Stimulated activated CD8-positive, alpha-beta memory T cell treated with anti-CD3 and anti-CD28 coated beads, Interleukin-15, amount 100 ng/mL, for 24 hours (primary cell): Measurements from ENCODE around the gene KIF12.
"Not testable (repeated sequence)": the region's sequence is repeated elsewhere in the genome, so short reads cannot be mapped to it uniquely, and the experiment has no call there.

Experiments
- DNase-seq: peaks from one replicate; pipeline ENCODE4 v3.0.0-alpha.2; 2020; ENCODE audit warnings: low read depth

Gene KIF12

DNA sequence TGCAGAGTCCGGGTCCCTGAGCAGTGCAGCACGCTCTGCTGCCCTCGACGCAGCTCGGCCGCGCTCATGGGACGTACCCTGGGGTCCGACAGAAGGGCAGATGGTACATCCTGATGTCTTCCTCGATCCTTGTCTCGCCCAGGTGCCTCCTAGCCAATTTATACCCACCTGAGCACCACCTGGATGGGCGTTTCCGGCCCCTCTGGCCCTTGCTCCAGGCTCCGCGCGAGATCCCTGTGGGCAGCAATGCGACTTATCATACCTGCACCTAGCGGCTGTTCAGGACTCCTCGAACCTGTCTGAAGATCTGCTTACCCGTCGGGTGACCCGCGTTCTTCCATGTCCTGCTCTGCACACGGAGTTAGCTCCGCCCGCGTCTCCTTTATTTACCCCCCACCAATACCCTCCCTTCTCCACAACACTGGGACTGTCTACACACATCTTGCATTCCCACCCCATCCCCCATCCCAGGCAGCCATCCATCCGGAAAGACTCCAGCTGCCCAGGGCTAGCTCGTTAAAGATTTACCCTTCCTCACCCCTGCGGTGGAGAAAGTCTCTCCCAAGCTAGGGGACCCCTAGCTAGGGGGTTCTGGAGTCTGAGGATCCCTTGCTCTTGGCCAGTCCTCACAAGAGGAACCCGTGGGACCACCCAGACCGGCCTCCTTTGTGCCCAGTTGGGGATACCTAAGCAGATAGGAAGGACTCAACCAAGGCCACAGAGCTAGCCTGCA, at the start of gene KIF12:
KIF12 (minus strand) TSS at position 357 of the 733 bp plus-strand sequence; CDS start at position 341, 16 bp downstream.
- no peak for DNase-seq

DNA sequence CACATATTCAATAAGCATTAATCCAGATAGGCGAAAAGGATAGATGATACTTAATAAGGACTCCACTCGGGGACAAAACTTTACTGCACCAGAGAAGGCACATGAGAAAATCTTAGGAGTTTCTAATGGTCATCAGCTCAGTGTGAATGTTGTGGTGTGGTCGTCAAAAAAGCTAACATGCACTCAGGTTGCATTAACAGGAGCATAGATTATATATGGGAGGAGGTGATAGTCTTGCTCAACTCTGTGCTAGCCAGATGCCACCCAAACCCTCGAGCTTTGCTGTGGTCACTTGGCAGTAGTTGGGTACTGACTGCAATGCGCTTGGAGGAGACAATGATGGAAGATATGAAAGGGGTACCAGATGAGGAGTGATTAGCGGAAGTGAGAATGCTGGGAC, 47.6 kb upstream of the KIF12 start:
- no peak for DNase-seq

DNA sequence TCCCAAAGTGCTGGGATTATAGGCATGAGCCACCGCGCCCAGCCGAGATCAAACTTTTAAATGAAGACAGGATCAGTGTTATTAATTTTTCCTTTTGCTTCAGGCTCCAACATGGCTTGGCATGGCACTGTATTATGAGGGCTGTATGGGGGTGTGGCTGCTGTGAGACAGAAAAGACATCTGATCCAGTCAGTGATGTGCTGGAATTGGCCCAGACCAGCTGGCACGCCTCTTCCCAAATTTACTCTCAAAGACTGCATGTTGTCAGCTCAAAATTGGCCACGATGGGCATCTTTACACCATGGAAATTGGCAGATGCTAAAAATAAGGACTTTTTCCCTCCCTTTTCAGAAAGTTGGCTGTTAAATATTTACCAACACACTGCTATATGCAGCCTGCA, 44.1 kb upstream of the KIF12 start:
- no peak for DNase-seq

DNA sequence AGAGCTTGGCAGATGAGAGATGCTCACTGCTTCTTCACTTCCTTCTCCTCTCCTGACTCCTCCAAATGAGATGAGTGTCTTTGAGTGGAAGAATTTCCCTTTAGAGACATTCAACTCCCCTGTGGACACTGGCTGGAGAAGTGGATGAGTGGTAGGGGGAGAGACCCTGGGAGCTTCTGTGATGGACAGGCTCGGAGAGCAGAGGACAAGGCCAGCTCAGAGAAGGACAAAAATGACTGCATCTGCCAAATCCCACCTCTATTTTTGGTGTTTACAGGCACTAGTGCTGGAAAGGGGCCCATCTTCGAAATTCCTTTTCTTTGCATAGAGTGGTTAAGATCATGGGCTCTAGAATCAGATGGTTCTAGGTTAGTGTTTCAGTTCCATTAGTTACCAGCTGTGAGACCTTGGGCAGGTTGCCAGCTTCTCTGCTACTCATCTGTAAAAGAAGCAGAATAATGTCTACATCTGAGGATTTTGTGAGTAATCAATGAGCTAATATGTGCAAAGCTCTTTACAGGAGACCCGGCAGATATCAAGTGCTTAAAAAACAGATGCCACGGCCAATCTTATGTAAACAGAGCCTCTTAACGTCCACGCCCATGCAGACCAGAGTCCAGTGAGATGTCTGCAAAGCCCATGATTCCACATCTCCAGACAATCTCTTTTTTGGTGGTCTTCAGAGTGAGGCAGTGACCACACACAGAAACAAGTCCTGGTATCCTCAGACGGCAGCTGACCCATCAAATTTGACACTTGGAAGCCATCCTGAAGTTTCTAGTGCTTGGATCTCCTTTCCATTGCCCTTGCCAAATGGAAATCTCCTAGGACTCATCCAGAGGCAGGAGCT, 42.7 kb upstream of the KIF12 start:
- DNase-seq: no peak

DNA sequence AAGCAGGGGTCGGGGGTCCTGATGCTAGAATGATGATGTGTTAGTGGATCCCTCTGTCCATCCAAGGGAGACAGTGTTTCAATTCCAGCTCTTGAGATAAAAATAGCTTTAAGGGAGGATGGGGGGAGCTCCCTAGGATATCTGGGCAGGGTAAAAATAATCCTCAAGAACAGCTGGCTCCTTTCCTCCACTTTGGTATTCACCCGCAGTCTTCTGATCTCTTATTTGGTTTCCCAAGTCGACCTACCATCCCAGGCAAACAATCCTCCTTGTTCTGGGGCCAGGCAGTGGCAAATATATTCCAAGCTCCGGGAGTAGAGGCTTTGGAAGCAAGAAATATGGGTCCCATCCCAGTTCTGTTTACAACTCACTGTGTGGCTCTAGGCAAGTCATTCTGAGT, 41.8 kb upstream of the KIF12 start:
- no peak for DNase-seq

GRCh38 chr9:114140401-114140800, 41.3 kb upstream of the KIF12 start:
- no peak for DNase-seq

DNA sequence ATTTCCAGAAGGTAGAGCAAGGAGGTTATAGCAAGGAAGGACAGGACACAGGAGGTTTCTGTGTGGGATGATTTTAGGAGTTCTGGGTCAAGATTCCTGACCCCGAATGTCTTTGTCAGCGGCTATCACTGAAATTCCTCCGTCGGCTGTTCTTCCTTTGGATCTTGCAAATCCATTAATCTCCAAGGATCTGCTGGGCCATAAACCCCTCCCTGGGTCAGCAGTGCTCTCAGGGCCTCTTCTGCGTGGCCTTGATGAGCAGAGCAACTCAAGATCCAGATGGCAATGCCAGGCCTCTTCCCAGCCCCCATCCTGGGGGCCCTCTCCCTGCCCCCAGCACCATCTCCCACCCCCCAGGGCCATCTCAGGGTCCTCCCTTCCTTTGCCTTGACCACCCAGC, 40.0 kb upstream of the KIF12 start:
- DNase-seq: no peak

DNA sequence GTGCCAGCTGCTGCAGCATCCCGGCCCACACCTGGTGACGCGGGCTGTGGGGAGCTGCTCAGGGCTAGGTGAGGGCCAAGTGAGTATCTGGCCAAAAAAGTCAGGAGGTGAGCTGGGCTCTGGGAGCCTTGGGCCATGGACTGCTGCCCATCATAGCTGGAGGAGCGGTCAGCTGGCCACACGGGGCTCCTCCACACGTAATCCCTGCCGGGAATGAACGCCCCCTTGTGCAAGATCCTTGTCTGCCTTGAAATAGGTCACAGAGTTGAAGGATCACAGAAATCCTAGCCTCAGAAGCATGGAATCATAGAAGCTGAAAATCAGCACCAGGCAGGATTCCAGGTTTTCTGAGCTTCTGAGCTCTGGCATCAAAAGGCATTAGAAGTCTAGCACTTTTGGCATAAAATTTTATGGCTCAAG, 39.5 kb upstream of the KIF12 start:
- DNase-seq: no peak

- no peak for DNase-seq
Observed at GRCh38 chr9:114137831-114138230, 38.7 kb upstream of the KIF12 start.

GRCh38 chr9:114134827-114135396, 35.8 kb upstream of the KIF12 start:
- DNase-seq: no peak

- DNase-seq: no peak
Observed at GRCh38 chr9:114132550-114132918, 33.4 kb upstream of the KIF12 start.

GRCh38 chr9:114131808-114132549, 32.9 kb upstream of the KIF12 start:
- no peak for DNase-seq

DNA sequence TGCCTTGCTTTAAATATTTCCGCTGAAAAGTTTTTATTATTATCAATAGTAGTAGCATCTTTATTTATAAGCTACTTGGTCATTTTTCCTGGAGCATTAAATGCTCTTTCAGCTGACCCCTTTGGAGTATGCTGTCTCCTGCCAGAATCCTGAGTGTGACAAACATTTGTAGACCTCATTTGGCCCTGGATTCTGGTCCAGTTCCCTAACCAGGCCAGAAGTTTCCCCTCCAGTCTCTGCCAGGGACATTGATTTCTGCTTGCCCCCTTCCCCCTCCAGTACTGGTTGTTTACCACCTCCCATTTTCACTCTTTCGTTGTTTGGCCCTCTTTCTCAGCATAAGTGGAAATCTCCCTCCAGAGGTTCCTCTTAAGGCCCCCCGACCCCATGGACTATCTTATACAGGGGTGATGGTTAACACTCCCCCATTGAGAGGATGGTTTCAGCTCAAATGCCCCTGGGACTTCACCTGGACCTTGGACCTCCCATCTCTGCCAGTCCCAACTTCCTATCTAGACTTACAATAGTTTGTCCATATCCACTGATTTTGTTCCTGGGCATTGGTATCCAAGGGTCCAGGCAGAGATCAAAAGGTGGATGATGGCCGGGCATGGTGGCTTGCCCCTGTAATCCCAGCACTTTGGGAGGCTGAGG, 31.7 kb upstream of the KIF12 start:
- DNase-seq: no peak

DNA sequence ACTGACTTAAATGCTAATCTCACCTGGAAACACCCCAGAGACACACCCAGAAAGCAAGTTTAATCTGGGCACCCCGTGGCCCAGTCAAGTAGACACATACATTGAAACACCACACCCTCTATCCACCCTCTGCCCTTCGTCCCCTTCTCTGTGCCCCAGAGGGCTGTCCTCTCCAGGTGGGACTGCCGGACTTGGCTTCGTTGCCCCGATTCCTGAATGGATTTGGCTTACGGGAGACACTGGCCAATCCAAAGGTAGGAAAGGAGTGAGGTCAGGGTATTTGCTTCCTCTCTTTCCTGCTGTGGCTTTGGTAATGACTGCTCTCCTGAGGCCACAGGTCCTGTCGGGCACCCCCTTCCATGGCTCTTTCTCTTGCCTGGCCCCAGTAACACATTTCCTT, 31.0 kb upstream of the KIF12 start:
- DNase-seq: no peak

DNA sequence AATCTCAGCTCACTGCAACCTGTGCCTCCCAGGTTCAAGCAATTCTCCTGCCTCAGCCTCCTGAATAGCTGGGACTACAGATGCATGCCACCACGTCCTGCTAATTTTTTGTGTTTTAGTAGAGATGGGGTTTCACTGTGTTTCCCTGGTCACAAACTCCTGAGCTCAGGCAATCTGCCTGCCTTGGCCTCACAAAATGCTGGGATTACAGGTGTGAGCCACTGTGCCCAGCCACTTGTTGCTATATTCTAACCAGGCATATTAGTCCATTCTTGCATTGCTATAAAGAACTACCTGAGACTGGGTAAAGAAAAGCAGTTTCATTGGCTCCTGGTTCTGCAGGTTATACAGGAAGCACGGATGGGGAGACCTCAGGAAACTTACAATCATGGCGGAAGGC, 29.7 kb upstream of the KIF12 start:
- DNase-seq: not testable (repeated sequence)

- DNase-seq: no peak
Observed at GRCh38 chr9:114126247-114127060, 27.4 kb upstream of the KIF12 start.

DNA sequence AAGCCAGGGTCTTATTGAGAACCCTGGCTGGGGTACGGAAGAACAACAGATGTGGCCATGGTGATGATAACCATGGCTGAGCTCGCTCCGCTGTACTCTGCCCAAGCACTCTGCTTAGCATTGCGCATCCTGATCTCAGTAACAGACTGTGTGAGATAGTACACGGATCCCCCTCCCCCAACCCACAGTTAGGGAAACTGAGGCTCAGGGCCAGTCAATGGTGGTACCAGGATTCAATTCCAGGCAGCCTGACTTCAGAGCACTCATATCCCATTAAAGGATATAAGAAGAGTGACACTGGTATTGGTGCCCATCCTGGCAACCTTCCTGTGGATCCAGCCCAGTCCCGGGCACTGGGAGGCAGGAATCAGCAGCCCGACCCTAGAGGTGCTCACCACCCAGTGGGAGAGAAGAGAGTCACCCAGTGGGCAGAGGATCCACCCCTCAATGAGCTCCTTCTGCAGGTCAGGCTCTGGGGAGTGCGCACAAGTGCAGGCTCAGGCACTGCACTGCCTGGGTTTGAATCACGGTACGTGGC, 26.5 kb upstream of the KIF12 start:
- DNase-seq: no peak

- no peak for DNase-seq
Observed at GRCh38 chr9:114124666-114125475, 25.8 kb upstream of the KIF12 start.

DNA sequence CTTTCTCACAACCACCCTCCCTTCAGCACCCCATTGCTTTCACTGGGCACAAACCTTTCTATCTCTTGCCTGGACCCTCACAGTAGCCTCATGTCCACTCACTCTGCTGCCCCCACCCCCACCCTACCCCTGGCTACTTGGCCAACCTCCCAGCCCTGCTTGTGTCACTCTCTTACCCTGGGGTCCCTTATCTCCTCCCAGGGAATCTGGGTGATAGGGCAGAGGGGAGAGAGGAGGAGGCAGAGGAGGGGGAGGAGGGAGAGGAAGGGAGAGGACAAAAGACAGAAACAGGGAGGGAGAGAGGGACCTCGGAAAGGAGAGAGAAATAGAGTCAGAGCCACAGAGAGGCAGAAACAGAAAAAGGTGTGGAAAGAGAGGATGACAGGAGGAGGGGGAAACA, 25.0 kb upstream of the KIF12 start:
- no peak for DNase-seq
